Ovary (tissue), 3 donors: ENCODE results near the gene XYLT1.

ENCODE experiments used
- POLR2A ChIP-seq: fragments of 450-650 bp; IDR thresholded peaks from one replicate; pipeline ENCODE4 v1.6.1; 2017; ENCODE audit warnings: antibody characterized with exemption, mild to moderate bottlenecking, moderate library complexity
- TF ChIP-seq, protein P1 (sequence below), 3 donors: fragments of 450-650 bp in 2 of 3; fragments of 200-600 bp in 1 of 3; IDR thresholded peaks; one replicate each; pipeline versions ENCODE4 v1.5.1 to v1.8.0; 2016 to 2022; ENCODE audit warnings: antibody characterized with exemption in 3 of 3, mild to moderate bottlenecking in 1 of 3
- donor health status: DM: no; HTN: no; CAD: no.

DNA sequence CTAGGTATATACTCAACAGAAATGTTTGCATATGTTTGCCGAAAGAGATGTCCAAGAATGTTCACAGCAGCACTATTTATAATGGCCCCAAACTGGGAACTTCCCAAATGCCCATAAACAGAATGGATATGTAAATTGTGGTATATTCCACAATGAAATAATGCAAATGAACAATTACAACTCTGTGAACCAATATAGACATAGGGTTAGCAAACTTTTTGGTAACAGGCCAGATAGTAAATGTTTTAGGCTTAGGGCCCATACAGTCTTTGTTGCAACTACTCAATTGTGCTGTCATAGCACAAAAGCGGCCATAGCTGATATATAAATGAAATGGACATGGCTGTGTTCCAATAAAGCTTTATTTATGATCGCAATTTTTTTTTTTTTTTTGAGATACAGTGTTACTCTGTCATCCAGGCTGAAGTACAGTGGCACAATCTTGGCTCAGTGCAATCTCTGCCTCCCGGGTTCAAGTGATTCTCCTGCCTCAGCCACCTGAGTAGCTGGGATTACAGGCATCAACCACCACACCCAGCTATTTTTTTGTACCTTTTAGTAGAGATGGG lies 16.5 kb downstream of the XYLT1 start:
- TF ChIP-seq, protein P1, sequence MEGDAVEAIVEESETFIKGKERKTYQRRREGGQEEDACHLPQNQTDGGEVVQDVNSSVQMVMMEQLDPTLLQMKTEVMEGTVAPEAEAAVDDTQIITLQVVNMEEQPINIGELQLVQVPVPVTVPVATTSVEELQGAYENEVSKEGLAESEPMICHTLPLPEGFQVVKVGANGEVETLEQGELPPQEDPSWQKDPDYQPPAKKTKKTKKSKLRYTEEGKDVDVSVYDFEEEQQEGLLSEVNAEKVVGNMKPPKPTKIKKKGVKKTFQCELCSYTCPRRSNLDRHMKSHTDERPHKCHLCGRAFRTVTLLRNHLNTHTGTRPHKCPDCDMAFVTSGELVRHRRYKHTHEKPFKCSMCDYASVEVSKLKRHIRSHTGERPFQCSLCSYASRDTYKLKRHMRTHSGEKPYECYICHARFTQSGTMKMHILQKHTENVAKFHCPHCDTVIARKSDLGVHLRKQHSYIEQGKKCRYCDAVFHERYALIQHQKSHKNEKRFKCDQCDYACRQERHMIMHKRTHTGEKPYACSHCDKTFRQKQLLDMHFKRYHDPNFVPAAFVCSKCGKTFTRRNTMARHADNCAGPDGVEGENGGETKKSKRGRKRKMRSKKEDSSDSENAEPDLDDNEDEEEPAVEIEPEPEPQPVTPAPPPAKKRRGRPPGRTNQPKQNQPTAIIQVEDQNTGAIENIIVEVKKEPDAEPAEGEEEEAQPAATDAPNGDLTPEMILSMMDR (IDR thresholded peaks at IDR 0.05), result no peak
- TF ChIP-seq POLR2A, result no peak
